Neural cell (in vitro differentiated cells): Measurements from ENCODE around the gene VSIR. TPM values are rescaled to one million over a fixed set of nuclear protein-coding genes. Genes with fewer than 3 reads are reported as not detected.

Experiments used
- H2AFZ ChIP-seq: fragments of 200-600, 300-800 bp; sonication (generic), shearing (Covaris generic); 2 replicates; pipeline ENCODE4 v1.6.0; 2014; ENCODE audit warnings: low read depth, mild to moderate bottlenecking, antibody characterized with exemption, low read length, moderate library complexity
- H3F3A ChIP-seq: fragments of 200-600 bp; shearing (Covaris generic); 2 replicates; pipeline ENCODE4 v1.6.1; 2016; ENCODE audit warnings: mild to moderate bottlenecking, moderate library complexity, mixed read lengths, antibody characterized with exemption, low read length; ENCODE audit not compliant: insufficient read depth, poor library complexity, severe bottlenecking
- H3K27ac ChIP-seq: fragments of 200-600, 300-800 bp; sonication (generic), shearing (Covaris generic); 2 replicates; pipeline ENCODE4 v1.5.1; 2014; ENCODE audit warnings: mild to moderate bottlenecking, low read length, moderate library complexity
- H3K27me3 ChIP-seq: fragments of 300-800, 200-600 bp; sonication (generic), shearing (Covaris generic); 2 replicates; pipeline ENCODE4 v1.6.0; 2014; ENCODE audit warnings: mild to moderate bottlenecking, low read depth, low read length, moderate library complexity; ENCODE audit not compliant: insufficient read depth
- H3K36me3 ChIP-seq: fragments of 300-800, 200-600 bp; sonication (generic), shearing (Covaris generic); 2 replicates; pipeline ENCODE4 v1.5.1; 2014; ENCODE audit warnings: mild to moderate bottlenecking, antibody characterized with exemption, low read length, moderate library complexity; ENCODE audit not compliant: insufficient read depth
- H3K4me2 ChIP-seq: fragments of 300-800, 200-600 bp; sonication (generic), shearing (Covaris generic); 2 replicates; pipeline ENCODE4 v1.6.0; 2014; ENCODE audit warnings: mild to moderate bottlenecking, low read length
- H3K4me3 ChIP-seq: fragments of 300-800, 200-600 bp; sonication (generic), shearing (Covaris generic); 2 replicates; pipeline ENCODE4 v1.5.1; 2014; ENCODE audit warnings: mild to moderate bottlenecking, low read length, moderate library complexity
- H3K79me2 ChIP-seq: fragments of 200-600 bp; shearing (Covaris generic); replicated peaks from 2 replicates; pipeline ENCODE4 v1.6.0; 2014; ENCODE audit warnings: mild to moderate bottlenecking, low read length, moderate library complexity; ENCODE audit not compliant: insufficient read depth
- H3K9ac ChIP-seq: fragments of 300-800, 200-600 bp; sonication (generic), shearing (Covaris generic); 2 replicates; pipeline ENCODE4 v1.6.1; 2016; ENCODE audit warnings: mild to moderate bottlenecking, low read length, mixed read lengths
- H3K9me2 ChIP-seq: fragments of 200-600 bp; shearing (Covaris generic); 2 replicates; pipeline ENCODE4 v1.6.1; 2016; ENCODE audit warnings: mild to moderate bottlenecking, low read length, mixed read lengths; ENCODE audit not compliant: insufficient read depth
- H3K9me3 ChIP-seq: fragments of 200-600, 300-800 bp; sonication (generic), shearing (Covaris generic); 2 replicates; pipeline ENCODE4 v1.6.1; 2016; ENCODE audit warnings: mild to moderate bottlenecking, mixed run types, low read length, moderate library complexity, mixed read lengths
- H4K20me1 ChIP-seq: fragments of 200-600 bp; shearing (Covaris generic); 2 replicates; pipeline ENCODE4 v1.6.1; 2016; ENCODE audit warnings: mild to moderate bottlenecking, mixed run types; ENCODE audit not compliant: insufficient read depth
- CTCF ChIP-seq: fragments of 450-650 bp; IDR thresholded peaks from 2 replicates; pipeline ENCODE4 v1.5.1; 2014; ENCODE audit warnings: antibody characterized with exemption, mild to moderate bottlenecking, moderate library complexity; ENCODE audit not compliant: poor library complexity, severe bottlenecking
- EP300 ChIP-seq: fragments of 450-650 bp; conservative IDR thresholded peaks from 2 replicates; pipeline ENCODE4 v1.6.1; 2014; ENCODE audit warnings: antibody characterized with exemption, mild to moderate bottlenecking, moderate library complexity; ENCODE audit not compliant: poor library complexity, severe bottlenecking
- EZH2 ChIP-seq: fragments of 200-600, 300-800 bp; shearing (Covaris generic), sonication (generic); IDR thresholded peaks from 2 replicates; pipeline ENCODE4 v1.6.1; 2014; ENCODE audit warnings: antibody characterized with exemption, low read length, borderline replicate concordance, mild to moderate bottlenecking; ENCODE audit not compliant: insufficient read depth, poor library complexity, severe bottlenecking
- MXI1 ChIP-seq: fragments of 450-650 bp; conservative IDR thresholded peaks from 2 replicates; pipeline ENCODE4 v1.6.1; 2014; ENCODE audit warnings: antibody characterized with exemption, mild to moderate bottlenecking; ENCODE audit not compliant: poor library complexity, severe bottlenecking
- POLR2AphosphoS5 ChIP-seq: IDR thresholded peaks from 2 replicates; pipeline ENCODE4 v1.6.1; 2012
- RAD21 ChIP-seq: fragments of 450-650 bp; conservative IDR thresholded peaks from 2 replicates; pipeline ENCODE4 v1.6.1; 2014; ENCODE audit warnings: antibody characterized with exemption, mild to moderate bottlenecking, moderate library complexity
- REST ChIP-seq: IDR thresholded peaks from 2 replicates; pipeline ENCODE4 v1.6.1; 2012; ENCODE audit warnings: borderline replicate concordance
- SMC3 ChIP-seq: fragments of 450-650 bp; conservative IDR thresholded peaks from 2 replicates; pipeline ENCODE4 v1.6.1; 2014; ENCODE audit warnings: antibody characterized with exemption, mild to moderate bottlenecking, moderate library complexity; ENCODE audit not compliant: poor library complexity
- TAF1 ChIP-seq: IDR thresholded peaks from 2 replicates; pipeline ENCODE4 v1.6.1; 2012; ENCODE audit warnings: low read depth
- polyA plus RNA-seq: library from polyadenylated mRNA; depleted of rRNA; stranded (reverse); fragments of >200 nt; gene quantifications from 2 replicates; pipeline ENCODE4 v1.2.3, GENCODE V29; 2014

The VSIR gene
- polyA plus RNA-seq, 1 donor from 2014 or later, result not detected

GRCh38 chr10:71806704-71807556 is 33.6 kb upstream of the VSIR start:
- Histone ChIP-seq H3K9ac (no peak overlapping the region), H3K27me3 (no peaks in the 10 kb centered on the region), H3K79me2 (no peaks in the 10 kb centered on the region), H3K9me2 (no peaks in the 10 kb centered on the region), H3K27ac (no peak overlapping the region), H4K20me1 (no peaks in the 10 kb centered on the region), H3K4me2 (no peak overlapping the region), H3K4me3 (no peak overlapping the region), H3K36me3 (no peaks in the 10 kb centered on the region), H3K9me3 (no peaks in the 10 kb centered on the region), H2AFZ (no peak overlapping the region), H3F3A (no peaks in the 10 kb centered on the region)
- no peak for TF ChIP-seq RAD21
- no peak for TF ChIP-seq EP300
- no peak for TF ChIP-seq POLR2AphosphoS5
- no peak for TF ChIP-seq TAF1
- no peak for TF ChIP-seq REST
- no peak for TF ChIP-seq MXI1
- TF ChIP-seq SMC3, result no peak
- TF ChIP-seq CTCF, result no peak
- TF ChIP-seq EZH2, result no peak

GRCh38 chr10:71805776-71806703 is 32.7 kb upstream of the VSIR start:
- H3K4me3 ChIP-seq, result no peak overlapping the region
- H3F3A ChIP-seq, result no peaks in the 10 kb centered on the region
- H3K36me3 ChIP-seq, result no peaks in the 10 kb centered on the region
- no peak overlapping the region for H2AFZ ChIP-seq
- TF ChIP-seq TAF1, result no peak
- no peak for TF ChIP-seq POLR2AphosphoS5
- no peak for TF ChIP-seq EZH2
- no peak for TF ChIP-seq REST
- TF ChIP-seq CTCF, result no peak
- no peak for TF ChIP-seq SMC3
- TF ChIP-seq EP300, result no peak
- TF ChIP-seq MXI1, result no peak
- no peak for TF ChIP-seq RAD21
- H3K79me2 ChIP-seq, result no peaks in the 10 kb centered on the region
- H3K9ac ChIP-seq, result no peak overlapping the region
- no peaks in the 10 kb centered on the region for H4K20me1 ChIP-seq
- H3K9me3 ChIP-seq, result no peaks in the 10 kb centered on the region
- no peaks in the 10 kb centered on the region for H3K9me2 ChIP-seq
- H3K27ac ChIP-seq, result no peak overlapping the region
- no peak overlapping the region for H3K4me2 ChIP-seq
- H3K27me3 ChIP-seq, result no peaks in the 10 kb centered on the region
